ENCODE measurements around the gene EIF2B5.

Gene EIF2B5

DNA sequence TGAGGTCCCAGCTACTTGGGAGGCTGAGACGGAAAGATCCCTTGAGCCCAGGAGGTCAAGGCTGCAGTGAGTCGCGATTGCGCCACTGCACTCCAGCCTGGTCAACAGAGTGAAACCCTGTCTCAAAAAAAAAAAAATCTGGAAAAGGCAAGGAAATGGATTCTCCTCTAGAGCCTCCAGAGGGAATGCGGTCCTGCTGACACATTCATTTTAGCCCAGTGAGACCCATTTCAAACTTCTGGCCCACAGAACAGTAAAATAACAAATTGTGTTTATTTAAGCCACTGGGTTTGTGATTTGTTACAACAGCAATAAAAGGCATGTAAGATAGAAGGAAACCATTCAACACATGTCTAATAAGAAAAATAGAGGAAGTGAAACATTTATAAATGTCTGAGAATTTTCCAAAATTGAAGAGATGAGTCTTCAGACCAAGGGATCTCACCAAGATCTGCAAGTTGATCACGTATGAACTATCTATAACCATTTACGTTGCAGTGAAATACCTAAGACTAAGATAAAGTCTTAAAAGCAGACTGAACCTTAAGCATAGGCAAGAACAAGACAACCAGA is 38.3 kb upstream of the EIF2B5 start, which contains the start of gene HTR3E:
HTR3E (plus strand) TSS at position 254 of the 573 bp plus-strand sequence. CDS start 466 bp downstream, outside the sequence.
- H2AFZ ChIP-seq (ENCODE audit: low read length) = no peak within 1 kb of the TSS

DNA sequence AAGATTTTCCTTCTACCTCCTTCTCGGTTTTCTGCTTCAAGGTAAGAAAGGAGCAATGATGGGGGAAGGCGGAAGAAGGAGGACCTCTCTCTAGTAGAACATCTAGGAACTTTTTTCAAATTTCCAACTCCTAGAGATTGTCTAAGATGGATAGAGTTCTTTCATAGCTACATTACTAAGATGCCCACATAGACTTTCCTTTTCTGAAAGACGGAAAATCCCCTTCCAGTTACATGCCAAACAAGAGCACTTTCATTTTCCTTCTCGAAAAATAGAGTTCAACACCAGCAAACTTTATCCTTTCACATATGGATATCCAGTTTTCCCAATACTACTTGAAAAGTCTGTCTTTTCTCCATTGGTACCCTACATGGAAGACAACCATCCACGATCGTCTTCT is 37.6 kb upstream of the EIF2B5 start:
- Histone ChIP-seq H3K27me3 (replicated peaks; ENCODE audit: insufficient read depth, low read length) (no peaks in the 10 kb centered on the region), H3K4me3 (ENCODE audit: low read length) (no peak overlapping the region), H3K4me1 (ENCODE audit: low read length) (no peaks in the 10 kb centered on the region), H4K20me1 (ENCODE audit: insufficient read depth, low read length) (no peaks in the 10 kb centered on the region), H3K79me2 (ENCODE audit: low read length) (no peaks in the 10 kb centered on the region), H3K36me3 (replicated peaks; ENCODE audit: insufficient read depth, low read length) (no peaks in the 10 kb centered on the region), H3K9me2 (replicated peaks; ENCODE audit: insufficient read depth, low read length) (no peaks in the 10 kb centered on the region), H3K9ac (ENCODE audit: low read length) (no peak overlapping the region), H2AFZ (ENCODE audit: low read length) (no peak overlapping the region), H3F3A (ENCODE audit: insufficient read depth, low read length) (no peaks in the 10 kb centered on the region), H3K4me2 (ENCODE audit: low read depth, low read length) (no peak overlapping the region), H3K9me3 (replicated peaks; ENCODE audit: insufficient read depth, low read length) (no peaks in the 10 kb centered on the region), H3K27ac (ENCODE audit: low read length) (no peak overlapping the region)
- DNase-seq = no peak
- TF ChIP-seq EZH2phosphoT487 (IDR thresholded peaks at IDR 0.05; ENCODE audit: low read length) (no peak), EZH2 (optimal IDR thresholded peaks at IDR 0.05; ENCODE audit: low read depth, low read length) (no peak), CTCF (IDR thresholded peaks at IDR 0.05; ENCODE audit: low read length) (no peak)

More for the DNA sequence above, 38.3 kb upstream of the EIF2B5 start, which contains the start of gene HTR3E:
- no peaks in the 10 kb centered on the region for H3K27me3 ChIP-seq (replicated peaks; ENCODE audit: insufficient read depth, low read length)
- no peak for DNase-seq
- H3K79me2 ChIP-seq (ENCODE audit: low read length) = no peaks in the 10 kb centered on the region
- no peak for TF ChIP-seq CTCF (IDR thresholded peaks at IDR 0.05; ENCODE audit: low read length)
- TF ChIP-seq EZH2phosphoT487 (IDR thresholded peaks at IDR 0.05; ENCODE audit: low read length) = no peak
- no peak for TF ChIP-seq EZH2 (optimal IDR thresholded peaks at IDR 0.05; ENCODE audit: low read depth, low read length)
- H3K9me3 ChIP-seq (replicated peaks; ENCODE audit: insufficient read depth, low read length) = no peaks in the 10 kb centered on the region; the same call in 1 of the 2 replicates
- no peak within 1 kb of the TSS for H3K27ac ChIP-seq (ENCODE audit: low read length)
- no peak within 1 kb of the TSS for H3K9ac ChIP-seq (ENCODE audit: low read length)
- no peaks in the 10 kb centered on the region for H3F3A ChIP-seq (ENCODE audit: insufficient read depth, low read length)
- no peaks in the 10 kb centered on the region for H3K9me2 ChIP-seq (replicated peaks; ENCODE audit: insufficient read depth, low read length)
- no peaks in the 10 kb centered on the region for H3K4me1 ChIP-seq (ENCODE audit: low read length)
- H3K36me3 ChIP-seq (replicated peaks; ENCODE audit: insufficient read depth, low read length) = no peaks in the 10 kb centered on the region
- no peaks in the 10 kb centered on the region for H4K20me1 ChIP-seq (ENCODE audit: insufficient read depth, low read length)
- H3K4me2 ChIP-seq (ENCODE audit: low read depth, low read length) = no peak within 1 kb of the TSS
- no peak within 1 kb of the TSS for H3K4me3 ChIP-seq (ENCODE audit: low read length)

- no peak overlapping the region for H3K9ac ChIP-seq (ENCODE audit: low read length)
- DNase-seq = no peak
- H3K27ac ChIP-seq (ENCODE audit: low read length) = no peak overlapping the region
- no peaks in the 10 kb centered on the region for H3K9me2 ChIP-seq (replicated peaks; ENCODE audit: insufficient read depth, low read length)
- no peaks in the 10 kb centered on the region for H3K4me1 ChIP-seq (ENCODE audit: low read length)
- no peaks in the 10 kb centered on the region for H4K20me1 ChIP-seq (ENCODE audit: insufficient read depth, low read length)
- H3K4me2 ChIP-seq (ENCODE audit: low read depth, low read length) = no peak overlapping the region
- H3K79me2 ChIP-seq (ENCODE audit: low read length) = no peaks in the 10 kb centered on the region
- no peaks in the 10 kb centered on the region for H3K27me3 ChIP-seq (replicated peaks; ENCODE audit: insufficient read depth, low read length)
- H3K4me3 ChIP-seq (ENCODE audit: low read length) = no peak overlapping the region
- peak overlapping the region; percentile 16 for H2AFZ ChIP-seq (ENCODE audit: low read length)
- no peaks in the 10 kb centered on the region for H3F3A ChIP-seq (ENCODE audit: insufficient read depth, low read length)
- H3K36me3 ChIP-seq (replicated peaks; ENCODE audit: insufficient read depth, low read length) = no peaks in the 10 kb centered on the region
- H3K9me3 ChIP-seq (replicated peaks; ENCODE audit: insufficient read depth, low read length) = no peaks in the 10 kb centered on the region
- no peak for TF ChIP-seq EZH2 (optimal IDR thresholded peaks at IDR 0.05; ENCODE audit: low read depth, low read length)
Measured at GRCh38 chr3:184099806-184100686, 35.1 kb upstream of the EIF2B5 start.
